Measurements from ENCODE around the gene CADPS2.

The CADPS2 gene

GRCh38 chr7:122588621-122589020 is 297.6 kb downstream of the CADPS2 start:
- Histone ChIP-seq H3K4me3 (ENCODE audit: low read depth in 1 of 2, low read length in 1 of 2) (no peak overlapping the region), H3K27ac (no peak overlapping the region), H3K4me1 (ENCODE audit: control insufficient read depth in 1 of 2, insufficient read depth in 1 of 2, low read depth in 1 of 2, low read length in 1 of 2) (no peaks in the 10 kb centered on the region), H3K36me3 (no peaks in the 10 kb centered on the region), H3K9me3 (no peaks in the 10 kb centered on the region), H3K27me3 (no peaks in the 10 kb centered on the region)
- no peak for TF ChIP-seq CTCF (IDR thresholded peaks at IDR 0.05)

- H3K27me3 ChIP-seq, result no peaks in the 10 kb centered on the region
- no peak overlapping the region for H3K27ac ChIP-seq
- H3K36me3 ChIP-seq, result no peaks in the 10 kb centered on the region
- no peaks in the 10 kb centered on the region for H3K4me1 ChIP-seq (ENCODE audit: control insufficient read depth in 1 of 2, insufficient read depth in 1 of 2, low read depth in 1 of 2, low read length in 1 of 2)
- TF ChIP-seq CTCF (IDR thresholded peaks at IDR 0.05), result no peak
- H3K9me3 ChIP-seq, result no peaks in the 10 kb centered on the region
- no peak overlapping the region for H3K4me3 ChIP-seq (ENCODE audit: low read depth in 1 of 2, low read length in 1 of 2)
Measured at GRCh38 chr7:122584676-122585251, 301.5 kb downstream of the CADPS2 start.

- no peak for TF ChIP-seq CTCF (IDR thresholded peaks at IDR 0.05)
- Histone ChIP-seq H3K4me3 (ENCODE audit: low read depth in 1 of 2, low read length in 1 of 2) (no peak overlapping the region), H3K9me3 (no peaks in the 10 kb centered on the region), H3K27me3 (no peaks in the 10 kb centered on the region), H3K36me3 (no peaks in the 10 kb centered on the region), H3K4me1 (ENCODE audit: control insufficient read depth in 1 of 2, insufficient read depth in 1 of 2, low read depth in 1 of 2, low read length in 1 of 2) (no peaks in the 10 kb centered on the region), H3K27ac (no peak overlapping the region)
Measured at GRCh38 chr7:122578350-122578749, 307.9 kb downstream of the CADPS2 start.

- Histone ChIP-seq H3K9me3 (no peaks in the 10 kb centered on the region), H3K4me1 (ENCODE audit: control insufficient read depth in 1 of 2, insufficient read depth in 1 of 2, low read depth in 1 of 2, low read length in 1 of 2) (no peaks in the 10 kb centered on the region), H3K27ac (no peak overlapping the region), H3K4me3 (ENCODE audit: low read depth in 1 of 2, low read length in 1 of 2) (no peak overlapping the region), H3K27me3 (no peaks in the 10 kb centered on the region), H3K36me3 (no peaks in the 10 kb centered on the region)
- no peak for TF ChIP-seq CTCF (IDR thresholded peaks at IDR 0.05)
Measured at GRCh38 chr7:122577449-122578003, 308.7 kb downstream of the CADPS2 start.

- H3K4me1 ChIP-seq (ENCODE audit: control insufficient read depth in 1 of 2, insufficient read depth in 1 of 2, low read depth in 1 of 2, low read length in 1 of 2), result no peaks in the 10 kb centered on the region
- H3K9me3 ChIP-seq, result no peaks in the 10 kb centered on the region
- no peak overlapping the region for H3K27ac ChIP-seq
- no peaks in the 10 kb centered on the region for H3K27me3 ChIP-seq
- TF ChIP-seq CTCF (IDR thresholded peaks at IDR 0.05), result no peak
- H3K36me3 ChIP-seq, result no peaks in the 10 kb centered on the region
- no peak overlapping the region for H3K4me3 ChIP-seq (ENCODE audit: low read depth in 1 of 2, low read length in 1 of 2)
Measured at GRCh38 chr7:122572706-122573105, 313.6 kb downstream of the CADPS2 start.
